Right renal cortex interstitium (tissue), 3 donors: ENCODE data around the gene PLSCR5. TPM values are rescaled to one million over a fixed set of nuclear protein-coding genes. Genes with fewer than 3 reads are reported as not detected.

Experiments
- DNase-seq, 3 donors: peaks; one replicate each; pipeline ENCODE4 v3.0.0-alpha.2; 2013; ENCODE audit warnings: low read depth in 3 of 3, low spot score in 2 of 3
- polyA plus RNA-seq, 3 donors: library from polyadenylated mRNA; unstranded; fragments of 120-200 nt; gene quantifications; one replicate each; pipeline ENCODE4 v1.2.1, GENCODE V29; 2013; ENCODE audit not compliant: insufficient read length in 3 of 3

PLSCR5 gene, protein sequence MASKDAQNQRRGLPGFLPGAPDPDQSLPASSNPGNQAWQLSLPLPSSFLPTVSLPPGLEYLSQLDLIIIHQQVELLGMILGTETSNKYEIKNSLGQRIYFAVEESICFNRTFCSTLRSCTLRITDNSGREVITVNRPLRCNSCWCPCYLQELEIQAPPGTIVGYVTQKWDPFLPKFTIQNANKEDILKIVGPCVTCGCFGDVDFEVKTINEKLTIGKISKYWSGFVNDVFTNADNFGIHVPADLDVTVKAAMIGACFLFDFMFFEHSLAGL
- not detected for polyA plus RNA-seq

DNA sequence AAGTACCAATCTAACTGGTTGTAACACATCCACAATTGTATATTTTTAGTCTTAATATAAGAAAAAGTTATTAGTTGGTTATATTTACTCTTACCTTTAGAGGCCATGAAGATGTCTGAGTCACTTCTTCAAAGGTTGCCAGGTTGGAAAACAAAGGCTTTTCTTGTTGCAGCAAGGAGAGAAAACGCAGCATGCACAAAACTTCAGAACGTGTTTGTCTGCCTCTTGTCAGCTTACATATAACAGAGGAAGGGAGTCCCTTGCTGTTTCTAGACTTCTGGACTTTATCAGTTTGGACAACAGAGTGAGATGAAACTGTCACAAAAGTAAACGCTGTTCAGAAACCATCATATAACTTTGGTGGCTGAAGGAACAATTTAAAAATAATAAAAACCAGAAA is at the start of gene PLSCR5:
Gene PLSCR5, minus strand, starts transcription at position 241 of the 400 bp plus-strand sequence. Its CDS starts 134 bp downstream, at position 107.
- DNase-seq = no peak

DNA sequence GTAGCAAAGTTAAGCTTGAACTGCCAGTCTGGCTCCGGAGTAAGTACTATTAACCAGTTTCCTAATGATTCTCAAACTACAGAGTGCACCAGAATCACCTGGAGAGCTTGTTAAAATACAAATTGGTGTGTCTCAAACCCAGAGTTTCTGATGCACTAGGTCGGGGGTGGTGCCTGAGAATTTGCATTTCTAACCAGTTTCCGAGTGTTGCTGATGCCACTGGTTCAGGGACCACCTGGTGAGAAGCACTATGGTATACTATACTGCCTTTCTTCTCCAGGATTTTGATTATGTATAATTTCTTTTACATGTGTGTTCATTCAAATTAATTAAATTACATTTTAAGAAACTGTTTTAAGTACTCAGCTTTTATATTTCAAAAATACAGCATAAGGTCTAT is 48.8 kb upstream of the PLSCR5 start:
- DNase-seq = no peak

DNA sequence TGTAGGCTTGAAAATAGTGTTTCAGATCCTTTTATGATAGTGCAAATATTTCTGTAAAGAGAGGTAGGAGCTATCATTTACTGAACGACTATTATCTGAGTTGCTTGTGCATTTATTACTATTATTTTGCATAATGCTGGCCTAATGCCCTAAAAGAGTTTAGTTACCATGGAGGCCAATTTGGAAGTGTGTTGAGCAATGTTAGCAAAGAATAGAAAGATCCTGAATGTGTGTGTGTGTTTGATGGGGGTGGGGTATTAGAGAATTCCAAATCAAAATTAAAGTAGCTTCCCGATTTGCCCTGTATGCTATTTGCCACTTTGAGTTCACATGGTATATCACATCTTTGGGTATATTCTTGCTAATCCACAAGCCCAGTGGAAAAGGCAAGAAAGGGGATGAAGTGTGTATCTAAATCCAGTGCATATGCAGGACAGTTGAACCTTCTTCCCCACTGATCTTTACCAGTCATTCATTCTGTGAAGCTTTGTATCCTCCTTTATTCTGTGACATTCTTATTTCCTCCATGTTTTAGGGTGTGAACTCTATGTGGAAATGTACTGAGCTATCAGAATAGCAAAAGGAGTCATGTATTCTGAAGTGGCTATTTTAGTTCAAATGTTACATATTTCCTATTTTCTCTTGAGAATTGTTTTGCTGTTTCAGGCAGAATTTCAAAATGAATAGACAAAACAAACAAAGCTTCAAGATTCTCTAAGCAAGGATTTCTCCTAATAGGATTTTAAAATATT is 45.7 kb upstream of the PLSCR5 start:
- no peak for DNase-seq

DNA sequence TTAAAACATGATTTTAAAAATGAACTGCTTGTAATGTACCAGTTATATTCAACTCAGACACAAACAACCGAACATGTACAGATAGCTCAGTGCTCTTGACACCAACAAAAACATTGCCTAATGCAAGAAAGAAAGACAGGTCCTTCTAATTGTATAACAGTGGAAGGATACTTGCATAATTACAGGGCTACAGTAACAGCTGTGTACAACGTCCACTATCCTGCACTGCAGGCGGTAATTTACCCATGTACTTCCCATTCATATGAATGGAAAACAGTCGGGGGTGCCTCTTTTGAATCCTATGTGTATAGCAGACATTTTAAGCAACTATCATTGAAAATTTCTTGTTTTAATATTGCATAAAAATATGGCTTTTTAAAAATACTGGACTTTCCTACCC is 41.1 kb upstream of the PLSCR5 start:
- DNase-seq = no peak

DNA sequence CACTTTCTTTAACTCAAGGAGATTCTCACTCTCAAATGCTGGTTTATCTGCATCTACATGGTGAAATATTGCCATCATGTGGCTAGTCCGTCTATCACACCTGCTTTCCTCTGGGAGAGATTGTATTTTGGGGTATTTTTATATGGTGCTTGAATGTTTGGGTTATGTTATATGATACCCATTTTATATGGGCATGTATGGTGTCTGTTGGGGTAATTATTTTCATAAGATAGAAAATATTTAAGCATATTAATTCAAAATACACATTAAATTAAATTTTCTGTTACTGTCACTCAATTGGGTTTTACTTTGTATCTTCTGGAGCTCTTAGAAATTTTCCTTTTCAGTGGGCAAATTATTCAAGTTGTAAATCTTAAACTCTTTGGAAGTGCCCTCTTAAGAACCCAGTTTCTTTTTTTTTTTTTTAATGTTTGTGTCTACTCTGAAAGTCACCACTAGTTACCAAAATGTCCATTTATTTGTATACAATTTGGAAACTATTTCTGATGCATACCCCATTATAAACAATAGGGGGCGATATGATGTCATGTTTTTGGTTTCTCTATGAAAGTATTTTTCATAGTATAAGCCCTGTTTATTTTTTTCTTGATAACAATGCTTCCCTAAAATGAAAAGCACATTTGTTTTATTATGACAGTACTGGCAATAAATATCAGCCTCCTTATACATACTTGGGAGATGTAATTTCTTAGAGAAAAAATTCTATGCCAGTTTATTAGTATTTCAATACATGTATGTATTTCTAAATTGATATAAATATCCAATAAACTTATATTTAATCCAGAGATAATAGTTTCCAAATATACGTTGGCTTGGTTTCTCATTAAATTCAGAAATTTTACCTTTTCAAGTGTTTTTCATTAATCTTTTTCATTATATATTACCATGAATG is 36.1 kb upstream of the PLSCR5 start:
- no peak for DNase-seq

DNA sequence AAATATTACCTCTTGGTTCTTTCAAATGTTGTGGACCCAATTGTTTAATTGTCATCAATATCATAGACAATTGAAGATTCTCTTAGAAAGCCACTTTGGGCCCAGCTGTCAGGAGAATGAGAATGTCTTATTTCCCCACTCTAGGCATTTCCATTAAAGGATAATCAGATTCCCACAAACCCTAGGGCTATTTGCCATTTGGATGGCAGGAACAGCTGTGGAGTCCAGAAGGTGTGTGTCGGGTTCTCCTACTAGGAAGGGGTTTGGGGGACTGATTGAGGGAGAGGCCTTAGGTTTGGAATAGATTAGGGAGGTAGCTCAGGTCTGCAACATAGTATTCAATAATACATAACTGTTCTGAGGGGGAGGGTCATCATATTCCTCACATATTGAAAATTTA is 35.2 kb upstream of the PLSCR5 start:
- no peak for DNase-seq

DNA sequence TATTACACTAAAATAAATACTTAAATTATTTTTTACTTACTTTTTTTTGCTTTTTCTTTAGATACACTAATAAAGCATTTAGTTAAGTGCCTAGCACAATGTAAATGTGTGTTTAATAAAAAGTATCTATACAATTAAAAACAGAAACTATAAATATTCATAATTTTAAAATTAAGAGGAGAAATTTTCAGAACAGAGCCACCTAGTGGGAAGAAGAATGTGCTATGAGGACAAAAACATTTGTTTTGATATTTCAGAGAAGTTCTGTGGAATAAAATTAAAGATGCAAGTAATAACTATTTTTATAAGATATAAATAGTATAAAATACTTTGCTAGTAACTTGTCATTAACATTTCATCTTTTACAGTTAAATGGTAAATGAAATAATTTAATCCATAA is 33.6 kb upstream of the PLSCR5 start:
- DNase-seq = no peak

DNA sequence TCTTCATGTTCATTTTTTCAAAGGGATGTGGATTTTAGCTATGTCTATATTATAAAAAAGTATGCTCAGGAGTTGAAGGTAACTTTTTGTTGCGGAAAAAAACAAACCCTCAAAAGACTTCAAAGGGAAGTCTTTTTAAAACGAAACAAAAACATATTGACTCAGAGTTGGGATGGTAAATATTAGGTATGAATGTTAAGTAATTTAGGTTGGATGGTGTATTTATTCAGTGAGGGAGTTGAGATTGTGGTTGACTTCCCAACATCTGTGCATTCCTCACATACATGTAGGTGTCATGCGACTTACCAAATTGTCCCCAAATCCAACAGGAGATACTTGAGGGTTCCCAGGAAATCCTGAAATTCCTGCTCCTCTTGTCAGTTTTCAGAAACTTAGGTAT is 32.7 kb upstream of the PLSCR5 start:
- no peak for DNase-seq

DNA sequence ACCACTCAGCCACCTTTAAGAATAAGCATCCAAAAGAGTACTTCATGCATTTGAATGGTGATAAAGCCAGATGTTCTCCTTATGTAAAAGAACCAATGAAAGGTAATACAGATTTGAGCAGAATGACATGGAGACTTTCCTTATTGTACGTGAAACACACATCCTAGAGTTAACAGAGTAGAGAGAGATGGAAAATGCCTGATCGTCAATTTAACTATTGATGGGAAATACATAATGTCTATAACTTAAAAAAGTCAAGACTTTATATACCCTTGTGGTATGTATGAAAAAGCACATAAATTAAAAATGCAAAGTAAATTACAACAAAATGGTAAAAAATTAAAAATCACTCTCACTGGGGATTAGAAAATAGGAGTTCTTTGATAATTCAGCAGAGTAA is 31.7 kb upstream of the PLSCR5 start:
- no peak for DNase-seq

DNA sequence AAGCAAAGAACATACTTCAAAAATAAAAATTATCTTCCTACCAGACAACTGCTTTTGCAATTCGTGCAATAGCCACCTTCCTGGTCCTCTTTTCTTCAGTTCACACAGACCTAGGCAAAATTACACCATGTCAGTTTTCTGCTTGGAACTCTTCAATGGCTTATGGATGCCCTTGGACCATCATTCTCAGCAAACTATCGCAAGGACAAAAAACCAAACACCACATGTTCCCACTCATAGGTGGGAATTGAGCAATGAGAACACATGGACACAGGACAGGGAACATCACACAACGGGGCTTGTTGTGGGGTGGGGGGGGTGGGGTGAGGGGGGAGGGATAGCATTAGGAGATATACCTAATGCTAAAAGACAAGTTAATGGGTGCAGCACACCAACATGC is 29.2 kb upstream of the PLSCR5 start:
- DNase-seq = no peak

DNA sequence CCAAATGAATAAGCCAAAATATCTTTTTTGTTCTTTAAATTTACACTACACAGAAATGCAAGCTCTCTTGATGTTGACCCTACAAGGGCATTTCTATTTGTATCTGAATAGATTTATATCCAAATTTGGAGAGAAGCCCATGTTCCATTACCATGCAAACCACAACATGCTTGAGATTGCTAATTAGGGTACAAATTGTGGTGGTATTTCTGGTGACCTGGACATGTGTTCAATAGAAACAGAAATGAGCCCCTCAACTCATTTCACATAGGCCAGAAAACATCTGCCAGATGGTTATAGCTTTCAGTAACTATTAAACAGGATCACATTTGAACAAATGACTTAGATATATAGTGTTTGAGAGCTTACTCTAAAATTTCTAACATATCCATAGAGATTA is 23.5 kb upstream of the PLSCR5 start:
- DNase-seq = no peak

DNA sequence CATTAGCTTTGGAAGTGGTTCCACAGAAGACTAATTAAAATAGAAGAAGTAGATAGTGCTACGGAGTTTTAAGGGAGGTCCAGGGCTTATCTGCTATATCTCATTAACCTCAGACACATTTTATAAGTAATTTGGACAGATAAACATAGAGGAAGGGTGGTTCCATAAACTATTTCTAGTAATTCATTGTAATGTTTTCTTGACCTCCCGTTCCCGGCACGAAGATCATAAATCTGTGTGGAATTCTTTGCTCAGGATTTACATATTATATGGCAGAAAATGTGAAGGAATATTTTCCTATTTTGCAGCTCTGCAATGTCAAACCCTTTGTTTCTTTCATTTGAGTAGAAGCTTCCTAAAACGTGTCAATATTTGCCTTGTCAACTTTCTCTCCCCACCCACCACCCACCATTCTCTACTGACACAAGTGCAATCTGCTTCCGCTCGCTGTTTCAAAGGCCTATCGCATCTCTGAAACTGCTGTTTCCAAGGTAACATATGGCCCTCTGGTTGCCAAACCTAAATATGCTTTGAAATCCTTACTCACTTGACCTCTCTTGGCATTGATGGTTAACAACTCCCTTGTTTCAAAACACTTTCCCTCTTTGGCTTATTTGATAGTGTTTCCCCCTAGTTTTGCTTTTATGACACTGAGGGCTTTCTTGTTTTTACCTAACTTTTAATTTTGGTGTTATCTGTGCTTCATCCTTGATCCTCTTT is 21.4 kb upstream of the PLSCR5 start:
- no peak for DNase-seq

DNA sequence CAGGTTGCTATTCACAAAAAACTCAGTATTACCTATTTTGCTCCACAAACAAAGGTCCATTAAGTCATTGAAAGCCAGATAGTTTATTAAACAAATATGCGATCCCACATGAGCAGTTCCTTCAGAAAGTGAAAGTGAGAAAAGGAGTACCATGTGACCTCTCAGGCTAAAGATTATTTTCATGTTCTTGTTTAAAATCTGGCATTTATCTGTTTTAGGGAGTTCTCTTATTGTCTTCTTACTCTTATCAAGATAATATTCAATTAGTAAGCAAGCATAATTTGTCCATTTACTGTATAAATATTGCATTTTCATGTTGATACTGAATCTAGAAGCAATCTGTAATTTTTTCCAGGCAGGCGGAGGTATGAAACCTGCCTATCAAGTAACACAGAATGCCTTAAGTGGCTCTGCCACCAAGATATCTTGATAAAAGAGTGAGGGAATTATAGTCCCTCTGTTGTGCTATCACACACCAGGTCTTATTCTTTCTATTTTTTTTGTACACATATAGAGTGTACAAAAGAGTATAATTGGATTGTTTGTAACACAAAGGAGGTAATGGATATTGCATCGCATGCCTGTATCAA is 20.1 kb upstream of the PLSCR5 start:
- no peak for DNase-seq

DNA sequence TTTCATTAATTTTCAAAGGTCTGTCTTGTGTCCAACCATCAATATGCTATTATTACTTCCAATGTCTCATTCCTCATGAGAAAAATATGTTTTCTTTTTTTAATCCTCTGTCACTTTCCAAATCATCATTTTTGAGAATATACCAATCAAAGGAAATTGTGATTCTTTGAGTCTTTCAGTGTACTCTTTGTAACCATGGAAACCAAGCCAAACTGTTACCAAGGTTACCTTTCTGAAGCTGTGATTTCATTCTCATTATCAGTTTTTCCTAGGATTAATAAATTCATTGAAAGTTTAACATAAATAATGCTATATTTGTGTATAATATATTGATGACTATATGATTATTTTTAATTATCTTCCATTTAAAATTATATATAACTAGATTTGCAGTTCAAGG is 16.6 kb upstream of the PLSCR5 start:
- DNase-seq = no peak

DNA sequence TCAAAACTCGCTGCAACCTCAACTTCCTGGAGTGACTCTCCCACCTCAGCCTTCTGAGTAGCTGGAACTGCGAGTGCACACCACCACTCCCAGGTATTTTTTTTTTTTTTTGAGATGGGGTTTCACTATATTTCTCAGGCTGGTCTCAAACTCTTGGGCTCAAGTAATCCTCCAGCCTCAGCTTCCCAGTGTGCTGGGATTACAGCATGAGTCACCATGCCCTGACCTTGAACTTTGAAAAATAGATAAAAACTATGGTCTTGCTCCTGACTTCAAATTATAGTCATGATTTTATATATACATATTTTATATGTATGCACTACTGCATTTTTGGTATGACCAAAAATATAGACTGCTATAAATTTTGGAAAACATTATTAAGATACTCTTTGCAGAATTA is 6.9 kb upstream of the PLSCR5 start:
- no peak for DNase-seq

DNA sequence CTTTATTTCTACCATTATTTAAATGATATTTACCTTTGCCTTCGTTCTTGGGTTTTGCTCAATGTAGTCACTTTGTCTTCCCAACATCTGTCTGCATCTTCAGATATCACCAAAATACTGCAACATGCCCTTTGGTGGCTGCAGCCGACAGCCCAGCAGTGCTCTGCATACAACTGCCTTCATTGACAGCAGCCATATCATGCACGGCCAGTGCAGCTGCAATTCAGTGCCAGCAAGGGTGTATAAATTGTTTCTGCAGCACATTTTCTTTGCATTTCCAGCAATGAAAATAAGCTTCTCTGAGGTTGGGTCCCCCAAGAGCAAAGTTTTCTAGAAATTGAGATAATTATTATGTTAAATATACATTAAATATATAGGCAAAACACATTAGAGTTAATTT is 6.0 kb upstream of the PLSCR5 start:
- no peak for DNase-seq

DNA sequence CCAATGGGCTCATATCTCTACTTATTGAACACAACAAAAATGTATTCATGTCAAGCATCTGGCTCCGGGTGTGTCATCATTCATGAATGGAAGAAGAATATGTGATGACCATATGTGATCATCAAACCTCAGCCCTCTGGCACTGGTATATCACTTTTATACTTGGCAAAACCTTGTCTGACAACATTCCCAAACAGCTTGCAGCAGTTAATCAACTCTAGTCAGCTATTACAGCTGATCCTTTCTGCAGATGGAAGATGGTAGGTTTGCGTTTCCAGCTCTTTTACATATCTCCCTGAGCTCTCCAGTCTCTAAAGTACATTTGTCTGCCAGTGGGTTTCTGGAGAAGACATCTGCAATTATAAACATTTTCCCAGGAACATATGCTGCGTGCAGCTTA is 6.6 kb downstream of the PLSCR5 start:
- no peak for DNase-seq

DNA sequence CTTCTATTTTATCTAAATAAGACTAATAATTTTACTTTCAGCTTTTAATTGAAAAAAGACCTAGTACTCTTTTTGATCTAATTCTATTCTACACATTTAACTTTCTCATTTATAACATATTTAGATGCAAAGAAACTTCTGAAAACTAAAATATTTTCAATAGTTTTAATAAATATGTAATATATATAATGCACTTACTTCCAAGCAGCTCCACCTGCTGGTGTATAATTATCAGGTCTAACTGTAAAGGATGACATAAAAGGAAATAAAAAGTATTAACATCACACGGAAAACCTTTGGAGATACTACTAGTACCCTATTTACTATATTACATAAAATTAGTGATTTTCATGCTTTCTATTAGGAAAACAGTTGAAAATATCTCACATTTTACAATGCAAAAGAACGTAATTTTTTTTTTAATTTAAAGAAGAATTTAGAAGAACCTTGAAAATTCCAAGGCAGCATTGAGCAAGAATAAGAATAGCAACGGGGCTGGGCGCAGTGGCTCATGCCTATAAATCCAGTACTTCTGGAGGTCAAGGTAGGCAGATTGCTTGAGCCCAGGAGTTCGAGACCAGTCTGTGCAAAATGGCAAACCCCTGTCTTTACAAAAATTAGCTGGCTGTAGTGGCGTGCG is 10.2 kb downstream of the PLSCR5 start:
- no peak for DNase-seq

DNA sequence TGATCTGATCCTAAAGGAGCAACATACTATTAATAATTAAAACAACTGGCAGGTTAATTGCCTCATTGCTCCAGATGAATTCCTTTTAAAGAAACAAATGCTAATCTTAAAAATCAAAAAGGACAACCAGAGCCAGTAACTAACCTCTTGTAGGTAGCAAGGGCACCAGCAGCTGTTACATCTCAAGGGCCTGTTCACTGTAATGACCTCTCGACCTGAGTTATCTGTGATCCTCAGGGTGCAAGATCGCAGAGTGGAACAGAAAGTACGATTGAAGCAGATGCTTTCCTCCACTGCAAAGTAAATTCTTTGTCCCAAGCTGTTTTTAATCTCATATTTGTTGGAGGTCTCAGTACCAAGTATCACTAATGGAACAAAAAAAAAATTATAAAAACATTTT is 11.4 kb downstream of the PLSCR5 start:
- no peak for DNase-seq

DNA sequence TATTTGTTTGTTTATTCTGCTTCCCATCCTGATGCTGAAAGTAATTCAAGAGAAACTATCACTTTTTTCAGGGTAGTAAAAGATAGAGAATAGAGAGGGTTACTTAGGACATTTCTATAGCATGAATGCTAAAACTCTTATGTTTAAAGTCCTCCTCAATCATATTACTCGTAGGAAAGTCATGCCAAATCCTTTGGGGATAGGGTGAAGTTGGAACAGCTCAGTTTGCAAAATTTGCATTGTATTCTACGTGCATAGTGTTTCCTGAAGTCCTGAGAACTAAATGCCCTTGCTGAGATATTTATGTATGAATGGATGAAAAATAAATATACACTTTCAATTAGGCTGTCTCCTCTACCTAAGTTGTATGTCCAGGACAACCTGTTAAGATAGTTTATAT is 14.6 kb downstream of the PLSCR5 start:
- no peak for DNase-seq
